RWPE2 (cell line): Measurements from ENCODE around the gene KCTD17.

Experiments used
- ATAC-seq: fragments of 200-7000 bp; cut with Tn5 transposase; 3 replicates; pipeline ENCODE4 v1.9.1; 2021; ENCODE audit warnings: low read depth
- DNase-seq: peaks from one replicate; pipeline ENCODE4 v3.0.0-alpha.2; 2020; ENCODE audit warnings: low spot score
- H3K27ac ChIP-seq: fragments of 450-650 bp; 2 replicates; pipeline ENCODE4 v1.5.1; 2017; ENCODE audit warnings: mild to moderate bottlenecking; ENCODE audit not compliant: poor library complexity, severe bottlenecking
- H3K27me3 ChIP-seq: fragments of 250-450 bp; sonication (Bioruptor Pico); 2 replicates; pipeline ENCODE4 v1.5.1; 2021; ENCODE audit warnings: mild to moderate bottlenecking, moderate library complexity; ENCODE audit not compliant: insufficient read depth, poor library complexity, severe bottlenecking
- H3K36me3 ChIP-seq: fragments of 250-450 bp; sonication (Bioruptor Pico); 2 replicates; pipeline ENCODE4 v1.5.1; 2020; ENCODE audit warnings: low read depth, mild to moderate bottlenecking, moderate library complexity
- H3K4me1 ChIP-seq: fragments of 250-450 bp; sonication (Bioruptor Pico); 2 replicates; pipeline ENCODE4 v1.5.1; 2021; ENCODE audit warnings: mild to moderate bottlenecking, moderate library complexity; ENCODE audit not compliant: insufficient read depth, poor library complexity, severe bottlenecking
- H3K4me3 ChIP-seq: fragments of 250-450 bp; sonication (Bioruptor Pico); 2 replicates; pipeline ENCODE4 v1.5.1; 2021; ENCODE audit warnings: mild to moderate bottlenecking, moderate library complexity; ENCODE audit not compliant: severe bottlenecking
- H3K9me3 ChIP-seq: fragments of 250-450 bp; sonication (Bioruptor Pico); 2 replicates; pipeline ENCODE4 v1.5.1; 2021; ENCODE audit warnings: mild to moderate bottlenecking, moderate library complexity; ENCODE audit not compliant: severe bottlenecking
- CTCF ChIP-seq: fragments of 450-650 bp; IDR thresholded peaks from one replicate; pipeline ENCODE4 v1.5.1; 2017; ENCODE audit warnings: mild to moderate bottlenecking, moderate library complexity; ENCODE audit not compliant: poor library complexity, severe bottlenecking

The KCTD17 gene

GRCh38 chr22:37109242-37109917 lies 57.8 kb downstream of the KCTD17 start, which contains the start of gene TMPRSS6:
TMPRSS6 (minus strand) TSS chr22:37109713; CDS start chr22:37103417, 6,296 bp downstream.
- Histone ChIP-seq H3K27ac (no peak within 1 kb of the TSS), H3K9me3 (no peaks in the 10 kb centered on the region), H3K4me3 (no peak within 1 kb of the TSS), H3K4me1 (no peaks in the 10 kb centered on the region), H3K27me3 (peaks cover 2% of the 10 kb centered on the region), H3K36me3 (no peaks in the 10 kb centered on the region)
- ATAC-seq (no peak), DNase-seq (no peak)
- TF ChIP-seq CTCF, result no peak

GRCh38 chr22:37111156-37111717 lies 59.7 kb downstream of the KCTD17 start:
- Histone ChIP-seq H3K4me1 (no peaks in the 10 kb centered on the region), H3K36me3 (no peaks in the 10 kb centered on the region), H3K27ac (no peak overlapping the region), H3K4me3 (no peak overlapping the region), H3K9me3 (no peaks in the 10 kb centered on the region), H3K27me3 (peaks cover 3% of the 10 kb centered on the region)
- no peak for TF ChIP-seq CTCF
- DNase-seq, result no peak
- ATAC-seq, result no peak

DNA sequence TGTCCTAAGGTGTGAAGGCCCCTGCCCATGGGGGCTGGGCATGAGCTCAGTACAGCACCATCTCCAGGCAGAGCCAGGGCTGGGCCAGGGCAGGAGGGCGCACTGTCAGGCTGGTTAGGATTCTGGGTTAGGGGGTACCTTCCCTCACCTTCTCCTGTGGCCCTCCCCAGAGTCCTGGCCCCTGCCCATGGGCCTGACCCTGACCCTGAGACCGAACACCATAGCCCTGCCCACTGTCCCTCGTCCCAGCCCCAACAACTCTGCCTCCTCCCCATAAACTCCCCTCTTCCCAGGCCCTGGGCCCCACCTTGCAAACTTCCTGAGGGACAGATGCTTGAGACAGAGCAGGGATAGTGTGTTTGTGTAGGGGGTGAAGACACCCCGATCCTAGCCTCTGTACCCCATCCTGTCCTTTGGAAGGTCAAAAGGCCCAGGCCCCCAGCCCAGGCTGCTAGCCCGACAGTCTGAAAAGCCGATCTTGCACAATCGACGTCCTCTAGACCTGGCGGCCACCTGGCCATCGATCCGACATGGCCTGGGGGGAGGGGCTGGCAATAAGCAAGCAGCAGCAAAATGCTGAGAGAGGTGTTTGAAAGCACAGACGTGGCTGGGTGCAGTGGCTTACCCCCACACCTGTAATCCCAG lies 60.7 kb downstream of the KCTD17 start:
- no peaks in the 10 kb centered on the region for H3K9me3 ChIP-seq
- no peaks in the 10 kb centered on the region for H3K4me1 ChIP-seq
- DNase-seq (no peak), ATAC-seq (no peak)
- H3K27ac ChIP-seq, result no peak overlapping the region
- no peaks in the 10 kb centered on the region for H3K36me3 ChIP-seq
- no peak for TF ChIP-seq CTCF
- H3K27me3 ChIP-seq, result peaks cover 3% of the 10 kb centered on the region
- H3K4me3 ChIP-seq, result no peak overlapping the region
